Kidney capillary endothelial cell (primary cell): Measurements from ENCODE around the gene EGLN1.

Source experiments
- DNase-seq: peaks from one replicate; pipeline ENCODE4 v3.0.0-alpha.2; 2018; ENCODE audit warnings: low spot score

Gene EGLN1

GRCh38 chr1:231327617-231328016 is 94.5 kb downstream of the EGLN1 start:
- DNase-seq, result no peak

GRCh38 chr1:231326248-231326647 is 95.8 kb downstream of the EGLN1 start:
- DNase-seq, result no peak

DNA sequence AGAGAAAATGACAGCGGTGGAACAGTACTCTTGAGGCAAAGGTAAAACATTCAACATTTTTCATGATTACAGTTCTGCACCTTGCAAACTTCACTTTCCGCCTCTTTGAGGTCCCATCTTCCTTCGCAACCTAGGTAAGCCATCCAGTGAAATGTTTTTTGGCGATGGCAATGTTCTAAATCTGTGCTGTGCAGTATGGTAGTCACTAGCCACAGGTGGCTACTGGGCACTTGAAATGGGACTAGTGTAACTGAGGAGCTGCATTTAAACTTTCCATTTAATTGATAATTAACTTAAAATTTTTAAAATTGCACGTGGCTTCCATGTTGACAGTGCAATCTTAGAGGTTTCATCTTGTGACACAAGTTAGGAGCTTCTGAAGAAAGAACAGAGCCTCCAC is 97.4 kb downstream of the EGLN1 start:
- DNase-seq, result no peak

GRCh38 chr1:231322880-231323530 is 99.1 kb downstream of the EGLN1 start:
- no peak for DNase-seq

GRCh38 chr1:231319080-231319479 is 103.0 kb downstream of the EGLN1 start:
- no peak for DNase-seq

DNA sequence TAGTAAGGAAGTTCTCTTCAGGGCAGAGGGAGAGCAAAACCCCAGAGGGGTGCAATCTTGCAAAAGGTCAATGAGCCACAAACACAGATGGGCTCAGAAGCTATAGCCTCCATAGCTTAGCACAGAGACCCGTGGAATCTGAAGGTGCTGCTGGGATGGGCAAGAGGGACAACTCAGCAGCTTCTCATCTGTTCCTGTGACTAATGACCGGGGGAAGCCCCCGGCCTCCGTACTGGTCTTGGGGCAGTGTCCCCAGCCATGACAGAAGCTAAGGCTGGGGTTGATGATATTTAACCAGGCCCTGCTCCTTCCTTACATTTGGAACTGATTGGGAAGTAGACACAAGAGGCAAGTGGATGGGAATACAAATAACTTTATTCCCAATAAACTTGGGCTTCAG is 103.5 kb downstream of the EGLN1 start:
- DNase-seq, result no peak

DNA sequence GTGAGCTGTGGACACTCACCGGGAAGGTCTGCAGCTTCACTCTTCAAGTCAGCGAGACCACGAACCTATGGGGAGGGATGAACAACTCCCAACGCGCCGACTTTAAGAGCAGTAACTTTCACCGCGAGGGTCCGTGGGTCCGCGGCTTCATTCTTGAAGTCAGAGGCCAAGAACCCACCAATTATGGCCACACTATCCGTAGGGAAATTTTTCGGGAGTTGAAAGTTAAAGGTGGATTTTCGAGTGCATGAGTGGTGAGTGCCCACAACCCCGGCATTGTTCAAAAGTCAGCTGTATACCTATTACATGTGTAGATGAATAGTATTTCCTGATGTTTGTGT is 104.1 kb downstream of the EGLN1 start:
- no peak for DNase-seq

DNA sequence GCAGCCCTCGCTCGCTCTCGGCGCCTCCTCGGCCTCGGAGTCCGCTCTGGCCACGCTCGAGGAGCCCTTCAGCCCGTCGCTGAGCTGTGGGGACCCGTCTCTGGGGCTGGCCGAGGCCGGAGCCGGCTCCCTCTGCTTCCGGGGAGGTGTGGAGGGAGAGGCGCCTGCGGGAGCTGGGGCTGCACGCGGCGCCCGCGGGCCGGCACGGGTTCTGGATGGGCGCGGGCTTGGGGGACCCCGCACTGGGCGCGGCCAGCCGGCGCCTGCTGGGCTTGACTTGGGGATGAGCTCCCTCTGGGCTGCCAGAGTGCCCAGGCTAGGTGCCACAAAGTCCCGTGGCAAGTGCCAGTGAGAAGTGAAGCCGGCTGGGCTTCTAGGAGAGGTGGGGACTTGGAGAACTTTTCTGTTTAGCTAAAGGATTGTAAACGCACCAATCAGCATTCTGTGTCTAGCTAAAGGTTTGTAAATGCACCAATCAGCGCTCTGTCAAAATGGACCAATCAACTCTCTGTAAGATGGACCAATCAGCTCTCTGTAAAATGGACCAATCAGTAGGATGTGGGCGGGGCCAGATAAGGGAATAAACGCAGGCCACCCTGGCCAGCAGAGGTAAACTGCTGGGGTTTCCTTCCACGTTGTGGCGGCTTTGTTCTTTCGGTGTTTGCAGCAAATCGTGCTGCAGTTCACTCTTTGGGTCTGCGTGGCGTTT is 104.6 kb downstream of the EGLN1 start:
- no peak for DNase-seq

- DNase-seq, result no peak
Measured at GRCh38 chr1:231315887-231316286, 106.2 kb downstream of the EGLN1 start.
